ENCODE results near the gene IFT88.

The IFT88 gene

GRCh38 chr13:20686863-20687579 is 120.1 kb downstream of the IFT88 start:
- DNase-seq (ENCODE audit: low read depth in 3 of 3): no peak

- no peak for DNase-seq (ENCODE audit: low read depth in 3 of 3)
These were observed 122.3 kb downstream of the IFT88 start for GRCh38 chr13:20689291-20689690.

GRCh38 chr13:20691616-20692015 is 124.7 kb downstream of the IFT88 start:
- no peak for DNase-seq (ENCODE audit: low read depth in 3 of 3)

GRCh38 chr13:20696073-20696472 is 129.1 kb downstream of the IFT88 start:
- DNase-seq (ENCODE audit: low read depth in 3 of 3): no peak

GRCh38 chr13:20699715-20700114 is 132.8 kb downstream of the IFT88 start:
- DNase-seq (ENCODE audit: low read depth in 3 of 3): no peak

- no peak for DNase-seq (ENCODE audit: low read depth in 3 of 3)
These were observed 133.3 kb downstream of the IFT88 start for GRCh38 chr13:20700288-20700687.

GRCh38 chr13:20701461-20701860 is 134.5 kb downstream of the IFT88 start:
- DNase-seq (ENCODE audit: low read depth in 3 of 3): no peak

GRCh38 chr13:20702530-20702914 is 135.6 kb downstream of the IFT88 start:
- no peak for DNase-seq (ENCODE audit: low read depth in 3 of 3)

GRCh38 chr13:20702915-20703779 is 136.2 kb downstream of the IFT88 start, which contains the start of gene IL17D:
TSS of gene IL17D (plus strand) at chr13:20703699. CDS start at chr13:20704002, 303 bp downstream.
- DNase-seq (ENCODE audit: low read depth in 3 of 3): peak in 2 of 3 experiments; percentile 21 to 30

GRCh38 chr13:20703780-20704458 is 137.0 kb downstream of the IFT88 start:
- peak; percentile 43 to 70 (median 50) for DNase-seq (ENCODE audit: low read depth in 3 of 3)

- DNase-seq (ENCODE audit: low read depth in 3 of 3): no peak
These were observed 137.6 kb downstream of the IFT88 start for GRCh38 chr13:20704459-20705069.

GRCh38 chr13:20706661-20707060 is 139.7 kb downstream of the IFT88 start:
- no peak for DNase-seq (ENCODE audit: low read depth in 3 of 3)

- no peak for DNase-seq (ENCODE audit: low read depth in 3 of 3)
These were observed 141.3 kb downstream of the IFT88 start for GRCh38 chr13:20708216-20708615.

GRCh38 chr13:20709369-20709768 is 142.4 kb downstream of the IFT88 start:
- no peak for DNase-seq (ENCODE audit: low read depth in 3 of 3)

- DNase-seq (ENCODE audit: low read depth in 3 of 3): no peak
These were observed 142.8 kb downstream of the IFT88 start for GRCh38 chr13:20709782-20710181.

- no peak for DNase-seq (ENCODE audit: low read depth in 3 of 3)
These were observed 144.5 kb downstream of the IFT88 start for GRCh38 chr13:20711301-20712044.

- DNase-seq (ENCODE audit: low read depth in 3 of 3): no peak
These were observed 146.0 kb downstream of the IFT88 start for GRCh38 chr13:20713014-20713376.

- DNase-seq (ENCODE audit: low read depth in 3 of 3): no peak
These were observed 146.8 kb downstream of the IFT88 start for GRCh38 chr13:20713751-20714150.

GRCh38 chr13:20714161-20714560 is 147.2 kb downstream of the IFT88 start:
- no peak for DNase-seq (ENCODE audit: low read depth in 3 of 3)

- DNase-seq (ENCODE audit: low read depth in 3 of 3): no peak
These were observed 147.8 kb downstream of the IFT88 start for GRCh38 chr13:20714563-20715329.

- DNase-seq (ENCODE audit: low read depth in 3 of 3): no peak
These were observed 148.4 kb downstream of the IFT88 start for GRCh38 chr13:20715330-20715712.
